ENCODE measurements around the gene ITGB1BP1. TPM values are rescaled to one million over a fixed set of nuclear protein-coding genes. Genes with fewer than 3 reads are reported as not detected.

Gene ITGB1BP1
- total RNA-seq, 1 experiment from 2014 or later: 68.1 TPM

DNA sequence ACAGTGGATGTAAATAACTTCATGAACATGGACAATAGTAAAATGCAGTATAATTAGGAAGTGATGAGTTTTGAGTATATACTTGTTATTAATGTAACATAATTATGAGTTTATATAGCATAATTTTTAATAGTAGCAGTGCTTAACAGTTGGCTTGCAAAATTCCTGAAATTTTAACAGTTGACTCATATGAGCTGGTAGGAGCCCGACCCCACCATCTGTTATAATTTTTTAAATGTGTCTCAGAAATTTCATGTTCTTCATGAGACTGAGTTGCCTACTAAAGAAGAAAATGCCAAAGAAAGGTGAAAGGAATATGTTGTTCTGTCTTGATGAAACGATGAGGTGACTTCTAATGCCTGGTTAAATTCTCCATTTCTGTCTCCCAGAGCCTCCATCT, 62.6 kb downstream of the ITGB1BP1 start:
- no TSS peak for BruUV-seq (replicated peaks)

DNA sequence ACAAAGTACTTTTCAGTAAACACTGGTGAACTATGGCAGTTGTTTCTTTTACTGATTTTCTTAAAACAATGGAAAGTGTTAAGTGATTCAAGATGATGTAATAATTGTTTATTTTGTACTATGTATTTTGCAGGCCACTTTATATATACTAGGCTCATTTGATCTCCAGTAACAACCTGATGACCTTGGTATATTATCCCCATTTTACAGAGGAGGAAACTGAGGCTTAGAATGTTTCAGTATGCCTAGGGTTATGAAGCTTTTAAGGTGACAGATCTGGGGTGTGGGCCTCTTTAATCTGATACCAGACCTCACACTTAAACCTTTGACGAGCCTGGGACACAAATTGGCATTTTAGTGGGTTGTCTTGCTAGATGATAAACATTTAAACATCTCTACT, 63.2 kb downstream of the ITGB1BP1 start:
- ChIA-PET CTCF (no interaction called here), POLR2A (ENCODE audit: unreplicated experiment) (no interaction called here)
- H3K9me2 ChIP-seq (ENCODE audit: insufficient read depth): no peaks in the 10 kb centered on the region
- no peak overlapping the region for H3K4me2 ChIP-seq
- H3K4me1 ChIP-seq (replicated peaks; ENCODE audit: insufficient read depth): no peaks in the 10 kb centered on the region
- DNase-seq: no peak
- H3K27ac ChIP-seq: no peak overlapping the region
- H3F3A ChIP-seq (ENCODE audit: insufficient read depth, low read depth): peaks cover 20% of the 10 kb centered on the region
- 0 out of 2 replicates have a peak, but pooled peaks cover 3% of the 10 kb centered on the region for H4K20me1 ChIP-seq (ENCODE audit: insufficient read depth)
- H3K4me3 ChIP-seq: no peak overlapping the region
- no peaks in the 10 kb centered on the region for H3K27me3 ChIP-seq (ENCODE audit: insufficient read depth, low read depth)
- peaks cover 59% of the 10 kb centered on the region for H3K36me3 ChIP-seq (ENCODE audit: low read depth)
- intact Hi-C loops (cut with micrococcal nuclease; ENCODE audit: unreplicated experiment): no loop called here
- no peaks in the 10 kb centered on the region for H3K9me3 ChIP-seq (ENCODE audit: insufficient read depth, low read depth)
- H3K79me2 ChIP-seq (ENCODE audit: low read depth): no peaks in the 10 kb centered on the region
- no TSS peak for BruUV-seq (replicated peaks)
- TF ChIP-seq, protein P1, sequence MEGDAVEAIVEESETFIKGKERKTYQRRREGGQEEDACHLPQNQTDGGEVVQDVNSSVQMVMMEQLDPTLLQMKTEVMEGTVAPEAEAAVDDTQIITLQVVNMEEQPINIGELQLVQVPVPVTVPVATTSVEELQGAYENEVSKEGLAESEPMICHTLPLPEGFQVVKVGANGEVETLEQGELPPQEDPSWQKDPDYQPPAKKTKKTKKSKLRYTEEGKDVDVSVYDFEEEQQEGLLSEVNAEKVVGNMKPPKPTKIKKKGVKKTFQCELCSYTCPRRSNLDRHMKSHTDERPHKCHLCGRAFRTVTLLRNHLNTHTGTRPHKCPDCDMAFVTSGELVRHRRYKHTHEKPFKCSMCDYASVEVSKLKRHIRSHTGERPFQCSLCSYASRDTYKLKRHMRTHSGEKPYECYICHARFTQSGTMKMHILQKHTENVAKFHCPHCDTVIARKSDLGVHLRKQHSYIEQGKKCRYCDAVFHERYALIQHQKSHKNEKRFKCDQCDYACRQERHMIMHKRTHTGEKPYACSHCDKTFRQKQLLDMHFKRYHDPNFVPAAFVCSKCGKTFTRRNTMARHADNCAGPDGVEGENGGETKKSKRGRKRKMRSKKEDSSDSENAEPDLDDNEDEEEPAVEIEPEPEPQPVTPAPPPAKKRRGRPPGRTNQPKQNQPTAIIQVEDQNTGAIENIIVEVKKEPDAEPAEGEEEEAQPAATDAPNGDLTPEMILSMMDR (conservative IDR thresholded peaks at IDR 0.05): no peak
- no peak for TF ChIP-seq EZH2 (IDR thresholded peaks at IDR 0.05; ENCODE audit: low read depth)
- no peak overlapping the region for H2AFZ ChIP-seq

More for the DNA sequence above, 62.6 kb downstream of the ITGB1BP1 start:
- Histone ChIP-seq H3K4me2 (no peak overlapping the region), H3K36me3 (ENCODE audit: low read depth) (peaks cover 62% of the 10 kb centered on the region), H3K4me3 (no peak overlapping the region), H4K20me1 (ENCODE audit: insufficient read depth) (0 out of 2 replicates have a peak, but pooled peaks cover 3% of the 10 kb centered on the region), H3K79me2 (ENCODE audit: low read depth) (no peaks in the 10 kb centered on the region), H3K9me2 (ENCODE audit: insufficient read depth) (no peaks in the 10 kb centered on the region), H3K27ac (no peak overlapping the region), H3K4me1 (replicated peaks; ENCODE audit: insufficient read depth) (no peaks in the 10 kb centered on the region), H2AFZ (no peak overlapping the region), H3K9me3 (ENCODE audit: insufficient read depth, low read depth) (no peaks in the 10 kb centered on the region), H3K27me3 (ENCODE audit: insufficient read depth, low read depth) (no peaks in the 10 kb centered on the region), H3F3A (ENCODE audit: insufficient read depth, low read depth) (peaks cover 26% of the 10 kb centered on the region)
- intact Hi-C loops (cut with micrococcal nuclease; ENCODE audit: unreplicated experiment): no loop called here
- TF ChIP-seq, protein P1 (conservative IDR thresholded peaks at IDR 0.05): no peak
- TF ChIP-seq EZH2 (IDR thresholded peaks at IDR 0.05; ENCODE audit: low read depth): no peak
- CTCF ChIA-PET: no interaction called here
- POLR2A ChIA-PET (ENCODE audit: unreplicated experiment): no interaction called here
- DNase-seq: no peak

DNA sequence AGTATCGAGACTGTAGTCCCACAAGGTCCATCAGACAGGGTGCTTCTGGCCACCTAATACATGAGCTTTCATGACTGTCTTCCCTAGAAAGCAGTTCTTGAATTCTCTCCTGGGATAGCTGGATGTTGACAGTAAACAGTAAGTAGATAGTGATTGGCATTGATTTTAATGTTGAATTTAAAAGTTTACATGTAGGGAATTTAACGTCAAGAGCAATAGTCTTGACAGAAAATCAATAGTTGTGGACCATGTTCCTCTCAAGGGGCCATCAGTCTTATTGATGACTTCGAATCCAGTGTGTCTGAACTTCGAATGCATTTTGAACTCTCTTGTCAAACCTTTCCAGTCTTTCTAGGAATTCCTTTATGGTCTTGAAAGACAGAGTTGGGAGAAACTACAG, 63.9 kb downstream of the ITGB1BP1 start:
- Histone ChIP-seq H4K20me1 (ENCODE audit: insufficient read depth) (0 out of 2 replicates have a peak, but pooled peaks cover 3% of the 10 kb centered on the region), H3K36me3 (ENCODE audit: low read depth) (peaks cover 55% of the 10 kb centered on the region), H3K79me2 (ENCODE audit: low read depth) (no peaks in the 10 kb centered on the region), H3K27me3 (ENCODE audit: insufficient read depth, low read depth) (no peaks in the 10 kb centered on the region), H3F3A (ENCODE audit: insufficient read depth, low read depth) (peaks cover 18% of the 10 kb centered on the region), H2AFZ (no peak overlapping the region), H3K4me3 (no peak overlapping the region), H3K4me2 (no peak overlapping the region), H3K9me2 (ENCODE audit: insufficient read depth) (no peaks in the 10 kb centered on the region), H3K4me1 (replicated peaks; ENCODE audit: insufficient read depth) (no peaks in the 10 kb centered on the region), H3K9me3 (ENCODE audit: insufficient read depth, low read depth) (no peaks in the 10 kb centered on the region), H3K27ac (no peak overlapping the region)
- intact Hi-C loops (cut with micrococcal nuclease; ENCODE audit: unreplicated experiment): no loop called here
- POLR2A ChIA-PET (ENCODE audit: unreplicated experiment): no interaction called here
- DNase-seq: no peak
- CTCF ChIA-PET: no interaction called here
- TF ChIP-seq, protein P1 (conservative IDR thresholded peaks at IDR 0.05): no peak
- no TSS peak for BruUV-seq (replicated peaks)

Data from PC-9 (cell line).